PC-3 (cell line): ENCODE data around the gene FYN. TPM values are rescaled to one million over a fixed set of nuclear protein-coding genes. Genes with fewer than 3 reads are reported as not detected.

Source experiments
- ATAC-seq: fragments of 200-7000 bp; cut with Tn5 transposase; 2 replicates; pipeline ENCODE4 v1.9.1; 2020; ENCODE audit warnings: mild to moderate bottlenecking, moderate library complexity
- BruUV-seq: library from RNA; stranded (reverse); fragments of 400-500 nt; replicated peaks from 2 replicates; lab custom pipeline; 2021; lab: Mats Ljungman, UMichigan
- CTCF ChIA-PET: fragments of 300-600 bp; sonication (Branson Sonifier 250); formaldehyde crosslinking; loops from one replicate; lab custom pipeline; 2022; ENCODE audit warnings: antibody characterized with exemption; lab: Charles Lee
- POLR2A ChIA-PET: fragments of 300-600 bp; sonication (Branson Sonifier 250); formaldehyde crosslinking; loops from one replicate; lab custom pipeline; 2022; ENCODE audit warnings: antibody characterized with exemption; ENCODE audit not compliant: unreplicated experiment; lab: Charles Lee
- DNase-seq: peaks from one replicate; pipeline ENCODE4 v3.0.0-alpha.2; 2015
- H2AFZ ChIP-seq: fragments of 300-600 bp; sonication (generic); 2 replicates; pipeline ENCODE4 v1.6.0; 2016; ENCODE audit warnings: antibody characterized with exemption, low read length
- H3F3A ChIP-seq: fragments of 300-600 bp; sonication (generic); one replicate; pipeline ENCODE4 v1.6.0; 2017; ENCODE audit warnings: antibody characterized with exemption, low read length, control low read depth, mild to moderate bottlenecking; ENCODE audit not compliant: unreplicated experiment
- H3K27ac ChIP-seq: fragments of 300-600 bp; sonication (generic); 2 replicates; pipeline ENCODE4 v1.5.1; 2016; ENCODE audit warnings: mild to moderate bottlenecking, low read length
- H3K27me3 ChIP-seq: fragments of 300-600 bp; sonication (generic); 2 replicates; pipeline ENCODE4 v1.6.1; 2016; ENCODE audit warnings: low read length, mixed read lengths
- H3K36me3 ChIP-seq: fragments of 300-600 bp; sonication (generic); 2 replicates; pipeline ENCODE4 v1.6.1; 2016; ENCODE audit warnings: low read depth, mixed run types, low read length, mixed read lengths
- H3K4me1 ChIP-seq: fragments of 300-600 bp; sonication (generic); 2 replicates; pipeline ENCODE4 v1.5.1; 2016; ENCODE audit warnings: low read length; ENCODE audit not compliant: insufficient read depth
- H3K4me2 ChIP-seq: fragments of 300-600 bp; sonication (generic); 2 replicates; pipeline ENCODE4 v1.6.0; 2016; ENCODE audit warnings: low read length
- H3K4me3 ChIP-seq: fragments of 300-600 bp; sonication (generic); 2 replicates; pipeline ENCODE4 v1.5.1; 2016; ENCODE audit warnings: mild to moderate bottlenecking, low read length, mixed read lengths
- H3K79me2 ChIP-seq: fragments of 300-600 bp; sonication (generic); 2 replicates; pipeline ENCODE4 v1.6.1; 2017; ENCODE audit warnings: low read length, mixed read lengths
- H3K9ac ChIP-seq: fragments of 300-600 bp; sonication (generic); 2 replicates; pipeline ENCODE4 v1.6.0; 2016; ENCODE audit warnings: mild to moderate bottlenecking, low read length
- H3K9me2 ChIP-seq: fragments of 300-600 bp; sonication (generic); replicated peaks from 2 replicates; pipeline ENCODE4 v1.6.1; 2016; ENCODE audit warnings: mixed run types, low read length, mixed read lengths
- H3K9me3 ChIP-seq: fragments of 300-600 bp; sonication (generic); 2 replicates; pipeline ENCODE4 v1.6.1; 2016; ENCODE audit warnings: low read length, mixed read lengths
- H4K20me1 ChIP-seq: fragments of 300-600 bp; sonication (generic); 2 replicates; pipeline ENCODE4 v1.6.1; 2016; ENCODE audit warnings: low read length, mixed read lengths
- EZH2 ChIP-seq: fragments of 300-600 bp; sonication (generic); IDR thresholded peaks from one replicate; pipeline ENCODE4 v1.6.1; 2017; ENCODE audit warnings: antibody characterized with exemption, mild to moderate bottlenecking, low read length; ENCODE audit not compliant: unreplicated experiment
- EZH2phosphoT487 ChIP-seq: fragments of 300-600 bp; sonication (generic); IDR thresholded peaks from 2 replicates; pipeline ENCODE4 v1.6.1; 2018; ENCODE audit warnings: mild to moderate bottlenecking, antibody characterized with exemption, low read length, borderline replicate concordance
- intact Hi-C: fragments of 100-400 bp; cut with micrococcal nuclease; formaldehyde crosslinking; loops from 2 replicates; pipeline ENCODE4 v1.9.0; 2023
- total RNA-seq: library from RNA; depleted of rRNA; stranded (reverse); fragments of >200 nt; gene quantifications from 2 replicates; pipeline ENCODE4 v1.2.3, GENCODE V29; 2014
- TF ChIP-seq, protein P1 (sequence below): fragments of 300-600 bp; sonication (generic); conservative IDR thresholded peaks from 2 replicates; pipeline ENCODE4 v1.5.1; 2017; ENCODE audit warnings: antibody characterized with exemption, low read depth, mild to moderate bottlenecking, low read length

Gene FYN
- total RNA-seq, 1 experiment from 2014 or later: 27.6 TPM

DNA sequence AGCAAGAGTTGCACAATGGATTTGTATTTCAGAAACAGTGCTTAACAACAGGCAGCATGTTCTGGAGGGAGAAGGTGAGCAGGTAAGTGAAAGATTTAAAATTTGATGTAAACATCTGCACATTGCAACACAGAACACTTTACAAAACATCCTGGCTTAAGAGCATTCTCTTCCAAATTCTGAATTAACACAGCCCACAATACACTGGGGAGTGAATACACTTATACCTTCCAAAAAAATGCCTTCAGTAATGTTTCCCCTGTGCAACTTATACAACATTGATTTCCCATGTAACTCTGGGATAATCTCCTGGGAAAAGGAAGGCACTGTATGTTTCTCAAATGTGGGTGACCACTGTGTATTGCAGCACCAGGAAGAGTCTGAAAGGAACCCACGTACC lies 127.6 kb downstream of the FYN start:
- Histone ChIP-seq H3K4me2 (no peak overlapping the region), H3K4me3 (no peak overlapping the region), H3K27ac (no peak overlapping the region), H3K9me3 (no peaks in the 10 kb centered on the region), H3K36me3 (no peaks in the 10 kb centered on the region), H3K79me2 (no peaks in the 10 kb centered on the region), H3F3A (no peaks in the 10 kb centered on the region), H3K9ac (no peak overlapping the region), H4K20me1 (no peaks in the 10 kb centered on the region), H2AFZ (no peak overlapping the region), H3K27me3 (no peaks in the 10 kb centered on the region), H3K9me2 (no peaks in the 10 kb centered on the region), H3K4me1 (no peaks in the 10 kb centered on the region)
- intact Hi-C loops: no loop called here
- ATAC-seq (no peak), DNase-seq (no peak)
- TF ChIP-seq EZH2phosphoT487 (no peak), EZH2 (no peak)
- TF ChIP-seq, protein P1, sequence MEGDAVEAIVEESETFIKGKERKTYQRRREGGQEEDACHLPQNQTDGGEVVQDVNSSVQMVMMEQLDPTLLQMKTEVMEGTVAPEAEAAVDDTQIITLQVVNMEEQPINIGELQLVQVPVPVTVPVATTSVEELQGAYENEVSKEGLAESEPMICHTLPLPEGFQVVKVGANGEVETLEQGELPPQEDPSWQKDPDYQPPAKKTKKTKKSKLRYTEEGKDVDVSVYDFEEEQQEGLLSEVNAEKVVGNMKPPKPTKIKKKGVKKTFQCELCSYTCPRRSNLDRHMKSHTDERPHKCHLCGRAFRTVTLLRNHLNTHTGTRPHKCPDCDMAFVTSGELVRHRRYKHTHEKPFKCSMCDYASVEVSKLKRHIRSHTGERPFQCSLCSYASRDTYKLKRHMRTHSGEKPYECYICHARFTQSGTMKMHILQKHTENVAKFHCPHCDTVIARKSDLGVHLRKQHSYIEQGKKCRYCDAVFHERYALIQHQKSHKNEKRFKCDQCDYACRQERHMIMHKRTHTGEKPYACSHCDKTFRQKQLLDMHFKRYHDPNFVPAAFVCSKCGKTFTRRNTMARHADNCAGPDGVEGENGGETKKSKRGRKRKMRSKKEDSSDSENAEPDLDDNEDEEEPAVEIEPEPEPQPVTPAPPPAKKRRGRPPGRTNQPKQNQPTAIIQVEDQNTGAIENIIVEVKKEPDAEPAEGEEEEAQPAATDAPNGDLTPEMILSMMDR: no peak
- POLR2A ChIA-PET: no interaction called here
- CTCF ChIA-PET: no interaction called here
- no TSS peak for BruUV-seq

DNA sequence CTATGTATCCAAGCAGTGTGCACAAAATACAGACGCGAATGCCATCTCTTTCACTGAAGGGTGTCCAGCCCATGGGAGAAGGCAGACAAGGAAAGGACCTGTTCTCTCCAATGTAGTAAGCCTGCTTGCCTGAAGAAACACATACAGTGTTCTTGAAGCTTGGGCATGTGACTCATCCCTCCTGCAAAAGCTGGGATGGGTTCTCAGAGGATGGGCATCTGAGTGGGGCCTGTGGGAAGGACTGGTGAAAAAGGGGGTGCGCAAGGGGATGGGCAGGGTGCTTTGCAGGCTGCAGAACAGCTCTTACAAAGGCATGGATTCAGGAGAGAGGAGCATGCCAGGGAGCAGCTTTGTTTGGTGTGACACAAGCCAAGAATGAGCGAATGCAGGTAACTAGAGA lies 128.1 kb downstream of the FYN start:
- H4K20me1 ChIP-seq: no peaks in the 10 kb centered on the region
- no peaks in the 10 kb centered on the region for H3K27me3 ChIP-seq
- no peak overlapping the region for H2AFZ ChIP-seq
- no peak overlapping the region for H3K27ac ChIP-seq
- H3K36me3 ChIP-seq: no peaks in the 10 kb centered on the region
- intact Hi-C loops: no loop called here
- H3K9me3 ChIP-seq: no peaks in the 10 kb centered on the region
- H3F3A ChIP-seq: no peaks in the 10 kb centered on the region
- no peaks in the 10 kb centered on the region for H3K79me2 ChIP-seq
- ChIA-PET CTCF (no interaction called here), POLR2A (no interaction called here)
- BruUV-seq: no TSS peak
- no peak overlapping the region for H3K4me3 ChIP-seq
- no peak overlapping the region for H3K9ac ChIP-seq
- H3K4me1 ChIP-seq: no peaks in the 10 kb centered on the region
- H3K9me2 ChIP-seq: no peaks in the 10 kb centered on the region
- H3K4me2 ChIP-seq: no peak overlapping the region
- no peak for ATAC-seq
- TF ChIP-seq EZH2 (no peak), EZH2phosphoT487 (no peak)
- TF ChIP-seq, protein P1: no peak
- no peak for DNase-seq

DNA sequence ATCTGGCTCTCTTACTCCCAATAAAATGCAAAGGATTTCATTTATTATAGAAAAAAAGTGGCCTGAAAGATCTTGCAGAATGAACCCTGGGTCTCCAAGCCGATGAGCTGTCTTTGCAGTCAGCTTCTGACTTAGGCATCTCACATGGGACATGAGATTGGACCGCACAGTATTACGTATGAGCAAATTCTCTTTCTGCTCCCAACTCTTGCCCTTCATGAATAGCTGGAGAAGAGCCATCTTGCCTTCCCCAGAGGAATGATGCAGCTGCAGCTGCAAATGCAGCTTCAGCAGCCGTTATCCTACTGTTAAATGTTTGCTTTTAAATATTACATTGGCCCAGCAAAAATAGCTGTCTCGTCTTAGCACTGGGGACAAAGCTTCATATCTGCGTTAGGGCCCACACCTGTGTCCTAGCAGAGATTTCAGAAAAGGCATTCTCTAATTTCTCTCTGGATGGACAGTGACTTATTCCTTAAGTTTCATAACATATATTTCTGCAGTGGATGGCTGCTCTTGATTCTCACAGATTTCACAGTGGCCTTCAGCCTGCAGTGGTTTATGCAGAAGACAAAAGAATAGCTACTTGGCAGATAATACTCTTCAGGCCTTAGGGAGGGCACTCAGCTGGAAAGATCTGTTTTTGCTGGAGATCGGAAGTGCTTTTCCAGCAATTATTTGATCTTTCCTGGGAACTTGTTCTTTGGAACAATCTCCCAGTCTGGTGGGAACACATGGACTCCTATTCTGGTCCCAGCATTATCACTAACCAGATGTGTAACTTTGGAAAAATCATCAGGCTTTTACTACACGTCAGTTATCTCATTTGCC lies 129.2 kb downstream of the FYN start:
- no peaks in the 10 kb centered on the region for H3K27me3 ChIP-seq
- no peak overlapping the region for H3K4me3 ChIP-seq
- no peaks in the 10 kb centered on the region for H3K9me2 ChIP-seq
- no peak overlapping the region for H3K27ac ChIP-seq
- ChIA-PET POLR2A (interaction anchor here (0.6 kb wide), 1 partner anchor 241 kb away, joined by 4 read pairs; no protein-coding TSS in a partner anchor), CTCF (no interaction called here)
- H3K9ac ChIP-seq: no peak overlapping the region
- intact Hi-C loops: no loop called here
- H3K4me2 ChIP-seq: no peak overlapping the region
- DNase-seq: no peak
- no peaks in the 10 kb centered on the region for H3K9me3 ChIP-seq
- H3K79me2 ChIP-seq: no peaks in the 10 kb centered on the region
- H3F3A ChIP-seq: no peaks in the 10 kb centered on the region
- ATAC-seq: no peak
- H4K20me1 ChIP-seq: no peaks in the 10 kb centered on the region
- no peaks in the 10 kb centered on the region for H3K4me1 ChIP-seq
- H3K36me3 ChIP-seq: no peaks in the 10 kb centered on the region
- no peak for TF ChIP-seq EZH2
- TF ChIP-seq, protein P1: no peak
- TF ChIP-seq EZH2phosphoT487: no peak
- no TSS peak for BruUV-seq
- no peak overlapping the region for H2AFZ ChIP-seq
